Retina (tissue), 1 donor: ENCODE measurements around the gene RAB20.

Source experiments
- DNase-seq: peaks from one replicate; pipeline ENCODE4 v3.0.0-alpha.2; 2016

The RAB20 gene

GRCh38 chr13:110486061-110486715, 75.3 kb downstream of the RAB20 start:
- DNase-seq = no peak

GRCh38 chr13:110485604-110486003, 75.9 kb downstream of the RAB20 start:
- DNase-seq = no peak

DNA sequence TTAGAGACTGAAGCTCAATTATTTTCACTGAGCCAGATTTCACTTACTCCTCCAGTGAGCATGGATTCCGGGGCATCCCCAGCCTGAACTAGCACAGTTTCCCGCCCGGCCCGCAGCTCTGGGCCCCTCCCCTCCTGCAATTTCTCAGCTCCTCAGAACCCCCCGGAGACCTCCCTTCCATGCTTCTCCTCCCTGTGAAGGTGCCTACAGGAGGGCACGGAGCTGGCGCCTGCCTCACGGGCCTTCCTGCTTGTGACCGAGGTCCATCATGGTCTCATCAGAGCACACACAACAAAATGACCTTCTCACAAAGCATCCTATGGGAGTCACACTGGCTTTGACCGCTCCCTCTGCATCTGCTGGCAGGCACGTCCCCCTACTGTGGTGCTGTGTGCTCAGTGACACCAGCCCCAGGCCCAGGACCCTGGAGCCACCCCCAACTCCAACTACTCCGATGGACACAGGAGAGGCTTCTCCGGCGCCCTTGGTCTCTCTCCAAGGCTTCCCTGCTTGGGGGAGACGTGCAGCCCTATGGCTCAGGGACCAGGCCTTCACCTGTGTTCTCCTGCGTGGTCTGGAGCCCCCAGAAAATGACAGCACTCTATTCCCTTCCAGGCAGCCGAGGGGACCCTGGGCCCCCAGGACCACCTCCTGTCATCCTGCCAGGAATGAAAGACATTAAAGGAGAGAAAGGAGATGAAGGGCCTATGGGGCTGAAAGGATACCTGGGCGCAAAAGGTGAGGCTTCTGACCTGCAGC, 77.1 kb downstream of the RAB20 start:
- DNase-seq = no peak

- DNase-seq = no peak
Measured at GRCh38 chr13:110483386-110483968, 78.0 kb downstream of the RAB20 start.

GRCh38 chr13:110480161-110480560, 81.4 kb downstream of the RAB20 start:
- DNase-seq = no peak

- DNase-seq = no peak
Measured at GRCh38 chr13:110479648-110480047, 81.9 kb downstream of the RAB20 start.

DNA sequence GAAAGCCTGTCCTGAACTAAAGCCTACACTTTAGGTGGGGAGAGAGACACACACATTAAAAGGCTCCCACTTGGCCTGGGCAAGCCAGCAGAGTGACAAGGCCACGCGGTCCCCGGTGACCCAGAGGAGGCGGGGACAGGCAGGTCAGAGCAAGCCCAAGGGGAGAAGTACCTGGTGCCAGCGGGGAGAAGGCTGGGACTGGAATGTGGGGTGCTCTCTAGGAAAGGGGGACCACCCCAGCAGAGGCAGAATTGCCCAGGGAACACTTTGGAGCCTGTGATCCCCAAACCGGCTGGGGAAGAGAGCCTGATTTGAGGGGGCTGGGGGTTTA, 82.3 kb downstream of the RAB20 start:
- DNase-seq = no peak

- DNase-seq = no peak
Measured at GRCh38 chr13:110478405-110479214, 82.9 kb downstream of the RAB20 start.

- DNase-seq = no peak
Measured at GRCh38 chr13:110477706-110478245, 83.7 kb downstream of the RAB20 start.

GRCh38 chr13:110476220-110476617, 85.3 kb downstream of the RAB20 start:
- DNase-seq = no peak

DNA sequence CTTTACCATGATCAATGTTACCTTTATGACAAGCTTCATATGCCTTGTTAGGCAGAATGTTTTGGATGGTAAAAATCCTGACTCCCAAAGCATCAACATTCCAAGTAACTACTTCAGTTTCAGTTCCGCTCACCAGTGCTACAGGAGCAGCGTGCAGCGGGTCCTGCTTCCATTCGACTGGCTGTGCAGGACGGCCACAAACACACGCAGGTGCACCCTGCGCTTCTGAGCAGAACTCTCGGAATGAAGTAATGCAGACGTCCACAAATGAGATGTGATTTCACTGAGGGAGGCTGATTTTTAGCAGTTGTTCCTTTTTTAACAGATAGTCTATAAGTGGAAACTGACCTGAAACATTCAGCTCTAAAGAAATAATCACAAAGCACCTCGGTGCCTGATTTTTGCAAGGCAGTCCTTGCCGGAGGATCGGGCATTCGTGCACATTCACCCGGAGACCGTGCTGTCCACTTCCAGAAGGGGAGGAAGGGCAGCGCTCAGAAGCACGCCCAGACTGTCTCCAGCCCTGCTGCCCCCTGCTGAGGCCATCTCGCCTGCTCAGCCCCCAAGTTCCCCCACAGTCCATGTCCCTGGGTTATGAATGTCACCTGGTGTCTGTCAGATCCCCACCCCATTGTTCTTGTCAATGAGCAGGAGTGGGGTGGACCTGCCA, 85.8 kb downstream of the RAB20 start:
- no peak for DNase-seq

GRCh38 chr13:110475117-110475516, 86.4 kb downstream of the RAB20 start:
- no peak for DNase-seq

- DNase-seq = no peak
Measured at GRCh38 chr13:110474713-110475112, 86.8 kb downstream of the RAB20 start.
